H1 (cell line): Measurements from ENCODE around the gene ELL2.

Experiments
- KDM4A ChIP-seq: IDR thresholded peaks from one replicate; pipeline ENCODE4 v1.7.1; 2012; ENCODE audit warnings: low read depth, mild to moderate bottlenecking, moderate library complexity, low read length, inconsistent platforms; ENCODE audit not compliant: severe bottlenecking
- NRF1 ChIP-seq: IDR thresholded peaks from 2 replicates; pipeline ENCODE4 v1.6.1; 2011; ENCODE audit warnings: mild to moderate bottlenecking, low read depth, low read length, improper control_type of control experiment
- POLR2A ChIP-seq, 2 experiments: IDR thresholded peaks; 1 replicate in 1 of 2; 2 replicates in 1 of 2; pipeline ENCODE4 v1.6.1; 2011; ENCODE audit warnings: low read depth in 2 of 2, low read length in 2 of 2, mild to moderate bottlenecking in 2 of 2; ENCODE audit errors: control extremely low read depth in 1 of 2
- TBP ChIP-seq: IDR thresholded peaks from 2 replicates; pipeline ENCODE4 v1.6.1; 2011; ENCODE audit warnings: low read depth, low read length, improper control_type of control experiment
- TF ChIP-seq, protein P1 (sequence below), 3 experiments: IDR thresholded peaks; 1 replicate in 2 of 3; 2 replicates in 1 of 3; pipeline versions ENCODE4 v1.5.1 to v1.6.1; 2011; ENCODE audit warnings: low read length in 3 of 3, mild to moderate bottlenecking in 3 of 3, inconsistent platforms in 2 of 3, low read depth in 1 of 3, moderate library complexity in 1 of 3; ENCODE audit not compliant: insufficient read depth in 1 of 3; ENCODE audit errors: control extremely low read depth in 1 of 3
- TF ChIP-seq, protein P2 (sequence below): IDR thresholded peaks from 2 replicates; pipeline ENCODE4 v1.6.1; 2011; ENCODE audit warnings: low read length, improper control_type of control experiment

DNA sequence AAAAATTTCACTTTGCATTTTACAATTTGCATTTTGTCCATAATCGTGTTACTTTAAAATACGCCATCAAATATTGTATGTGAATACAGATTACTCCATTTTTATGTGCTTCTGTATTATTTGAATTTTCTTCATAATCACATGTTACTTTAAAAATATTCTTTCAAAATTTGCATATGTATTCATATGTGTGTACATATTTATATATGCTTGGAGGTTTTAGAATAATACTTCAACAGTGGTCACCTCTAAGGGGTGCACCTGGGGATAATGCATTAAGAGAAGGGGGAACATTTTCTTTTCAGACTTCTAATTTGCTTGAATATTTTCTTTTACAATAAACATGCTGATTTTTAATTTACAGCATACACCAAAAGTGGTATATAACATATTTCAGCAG, 21.9 kb upstream of the ELL2 start:
- TF ChIP-seq, protein P1, sequence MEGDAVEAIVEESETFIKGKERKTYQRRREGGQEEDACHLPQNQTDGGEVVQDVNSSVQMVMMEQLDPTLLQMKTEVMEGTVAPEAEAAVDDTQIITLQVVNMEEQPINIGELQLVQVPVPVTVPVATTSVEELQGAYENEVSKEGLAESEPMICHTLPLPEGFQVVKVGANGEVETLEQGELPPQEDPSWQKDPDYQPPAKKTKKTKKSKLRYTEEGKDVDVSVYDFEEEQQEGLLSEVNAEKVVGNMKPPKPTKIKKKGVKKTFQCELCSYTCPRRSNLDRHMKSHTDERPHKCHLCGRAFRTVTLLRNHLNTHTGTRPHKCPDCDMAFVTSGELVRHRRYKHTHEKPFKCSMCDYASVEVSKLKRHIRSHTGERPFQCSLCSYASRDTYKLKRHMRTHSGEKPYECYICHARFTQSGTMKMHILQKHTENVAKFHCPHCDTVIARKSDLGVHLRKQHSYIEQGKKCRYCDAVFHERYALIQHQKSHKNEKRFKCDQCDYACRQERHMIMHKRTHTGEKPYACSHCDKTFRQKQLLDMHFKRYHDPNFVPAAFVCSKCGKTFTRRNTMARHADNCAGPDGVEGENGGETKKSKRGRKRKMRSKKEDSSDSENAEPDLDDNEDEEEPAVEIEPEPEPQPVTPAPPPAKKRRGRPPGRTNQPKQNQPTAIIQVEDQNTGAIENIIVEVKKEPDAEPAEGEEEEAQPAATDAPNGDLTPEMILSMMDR (IDR thresholded peaks at IDR 0.05; ENCODE audit: control extremely low read depth in 1 of 3, insufficient read depth in 1 of 3, low read depth in 1 of 3, low read length in 3 of 3), result no peak
- TF ChIP-seq, protein P2, sequence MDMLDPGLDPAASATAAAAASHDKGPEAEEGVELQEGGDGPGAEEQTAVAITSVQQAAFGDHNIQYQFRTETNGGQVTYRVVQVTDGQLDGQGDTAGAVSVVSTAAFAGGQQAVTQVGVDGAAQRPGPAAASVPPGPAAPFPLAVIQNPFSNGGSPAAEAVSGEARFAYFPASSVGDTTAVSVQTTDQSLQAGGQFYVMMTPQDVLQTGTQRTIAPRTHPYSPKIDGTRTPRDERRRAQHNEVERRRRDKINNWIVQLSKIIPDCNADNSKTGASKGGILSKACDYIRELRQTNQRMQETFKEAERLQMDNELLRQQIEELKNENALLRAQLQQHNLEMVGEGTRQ, result no peak
- no peak for TF ChIP-seq KDM4A
- no peak for TF ChIP-seq TBP
- no peak for TF ChIP-seq POLR2A (IDR thresholded peaks at IDR 0.05; ENCODE audit: control extremely low read depth in 1 of 2, low read depth in 2 of 2, low read length in 2 of 2)
- TF ChIP-seq NRF1, result no peak
